Panc1 (cell line): ENCODE measurements around the gene OST4. TPM values are rescaled to one million over a fixed set of nuclear protein-coding genes. Genes with fewer than 3 reads are reported as not detected.

Experiments
- ATAC-seq: fragments of 200-7000 bp; cut with Tn5 transposase; 2 replicates; pipeline ENCODE4 v1.9.1; 2020; ENCODE audit warnings: mild to moderate bottlenecking, moderate library complexity
- BruUV-seq: library from RNA; stranded (reverse); fragments of 400-500 nt; replicated peaks from 2 replicates; lab custom pipeline; 2021; lab: Mats Ljungman, UMichigan
- CTCF ChIA-PET: fragments of 300-600 bp; sonication (Branson Sonifier 250); formaldehyde crosslinking; loops from one replicate; lab custom pipeline; 2022; ENCODE audit warnings: antibody characterized with exemption; lab: Charles Lee
- POLR2A ChIA-PET: fragments of 300-600 bp; sonication (Branson Sonifier 250); formaldehyde crosslinking; loops from one replicate; lab custom pipeline; 2022; ENCODE audit warnings: antibody characterized with exemption; lab: Charles Lee
- DNase-seq: peaks from one replicate; pipeline ENCODE4 v3.0.0-alpha.2; 2010; ENCODE audit warnings: low read depth, low spot score
- H3K27ac ChIP-seq: 2 replicates; pipeline ENCODE4 v1.5.1; 2011; ENCODE audit warnings: mild to moderate bottlenecking, low read length, inconsistent platforms
- H3K27me3 ChIP-seq: fragments of 200-500 bp; sonication (Bioruptor generic); 2 replicates; pipeline ENCODE4 v1.6.0; 2014; ENCODE audit warnings: low read length, inconsistent platforms; ENCODE audit not compliant: control insufficient read depth, insufficient read depth
- H3K36me3 ChIP-seq: fragments of 200-500 bp; sonication (Bioruptor generic); 2 replicates; pipeline ENCODE4 v1.5.1; 2014; ENCODE audit warnings: inconsistent platforms, mild to moderate bottlenecking, low read length, moderate library complexity; ENCODE audit not compliant: control insufficient read depth, insufficient read depth
- H3K4me1 ChIP-seq: 2 replicates; pipeline ENCODE4 v1.5.1; 2011; ENCODE audit warnings: inconsistent platforms, mild to moderate bottlenecking, low read length, moderate library complexity; ENCODE audit not compliant: control insufficient read depth, insufficient read depth
- H3K4me3 ChIP-seq, 2 experiments: 2 replicates each; pipeline ENCODE4 v1.5.1; 2011 to 2012; ENCODE audit warnings: low read depth in 2 of 2, low read length in 2 of 2, mild to moderate bottlenecking in 2 of 2, inconsistent platforms in 1 of 2, moderate library complexity in 1 of 2
- H3K9me3 ChIP-seq: fragments of 200-500 bp; sonication (Bioruptor generic); 2 replicates; pipeline ENCODE4 v1.5.1; 2014; ENCODE audit warnings: low read depth, mild to moderate bottlenecking, inconsistent platforms, low read length, moderate library complexity; ENCODE audit not compliant: control insufficient read depth, insufficient read depth
- POLR2AphosphoS5 ChIP-seq: IDR thresholded peaks from 2 replicates; pipeline ENCODE4 v1.6.1; 2012; ENCODE audit warnings: mild to moderate bottlenecking, low read depth, low read length, moderate library complexity
- SIN3A ChIP-seq: IDR thresholded peaks from 2 replicates; pipeline ENCODE4 v1.6.1; 2012; ENCODE audit warnings: low read depth, mild to moderate bottlenecking, low read length, moderate library complexity, borderline replicate concordance; ENCODE audit not compliant: insufficient read depth
- TCF7L2 ChIP-seq: IDR thresholded peaks from 2 replicates; pipeline ENCODE4 v1.6.1; 2011; ENCODE audit warnings: mild to moderate bottlenecking, low read depth, low read length, inconsistent platforms
- in situ Hi-C: cut with HindIII; loops from 2 replicates; pipeline ENCODE4 v1.10.0; 2016; ENCODE audit warnings: low sequenced_read_pairs, low pct_unique_long_range_greater_than_20kb
- intact Hi-C: fragments of 100-400 bp; cut with micrococcal nuclease; formaldehyde crosslinking; loops from one replicate; pipeline ENCODE4 v1.10.0; 2022; ENCODE audit not compliant: unreplicated experiment
- total RNA-seq: library from RNA; stranded (reverse); gene quantifications from one replicate; pipeline ENCODE4 v1.2.1, GENCODE V29; 2021; ENCODE audit not compliant: unreplicated experiment
- TF ChIP-seq, protein P1 (sequence below), 2 experiments: IDR thresholded peaks; 2 replicates each; pipeline ENCODE4 v1.6.1; 2011 to 2012; ENCODE audit warnings: low read depth in 2 of 2, control low read depth in 1 of 2, low read length in 1 of 2, mild to moderate bottlenecking in 1 of 2, moderate library complexity in 1 of 2; ENCODE audit not compliant: insufficient read depth in 1 of 2
- TF ChIP-seq, protein P2 (sequence below): fragments of 450-650 bp; IDR thresholded peaks from 2 replicates; pipeline ENCODE4 v1.5.1; 2017; ENCODE audit warnings: mild to moderate bottlenecking

The OST4 gene
- total RNA-seq, 1 experiment from 2014 or later = 219 TPM

DNA sequence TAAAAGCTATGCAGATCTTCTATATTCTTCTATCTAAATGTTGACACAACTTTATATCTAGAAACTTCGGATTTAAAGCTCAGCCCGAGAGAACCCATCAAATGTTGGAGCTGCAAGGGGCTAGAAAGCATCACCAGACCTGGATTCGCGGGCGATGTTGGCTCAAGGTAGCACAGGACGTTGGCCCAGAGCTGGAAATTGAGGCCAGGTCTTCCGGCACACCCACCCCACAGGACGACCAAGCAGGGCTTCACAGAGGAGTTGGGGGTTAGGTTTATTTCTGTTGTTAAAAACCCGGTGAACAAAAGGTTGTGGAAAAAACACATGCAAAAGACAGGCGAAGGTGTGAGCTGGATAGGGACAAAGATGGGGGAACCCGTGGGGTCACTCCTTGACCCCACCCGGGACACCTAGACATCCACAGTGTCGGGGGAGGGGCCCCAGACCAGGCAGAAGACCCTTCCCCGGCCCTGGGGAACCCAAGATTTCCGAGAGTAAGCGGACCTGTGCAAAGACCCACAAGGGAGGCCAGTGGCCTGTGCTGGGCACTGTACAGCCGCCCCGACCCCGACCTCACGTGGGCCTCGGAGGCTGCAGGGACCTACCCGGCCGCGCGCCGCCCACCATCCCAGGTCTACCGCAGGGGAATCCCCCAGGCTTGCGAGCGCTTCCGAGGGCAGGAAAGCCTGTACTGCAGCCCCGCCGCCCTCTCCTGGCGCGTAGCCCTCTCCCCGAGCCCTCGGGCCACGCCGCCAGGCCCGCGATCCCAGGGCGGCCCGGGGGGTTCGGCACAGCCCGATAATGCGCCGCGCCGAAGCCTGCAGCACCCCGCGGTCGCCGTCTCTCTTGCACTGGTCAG is 21.8 kb downstream of the OST4 start:
- TF ChIP-seq POLR2AphosphoS5 = no peak
- TF ChIP-seq, protein P1, sequence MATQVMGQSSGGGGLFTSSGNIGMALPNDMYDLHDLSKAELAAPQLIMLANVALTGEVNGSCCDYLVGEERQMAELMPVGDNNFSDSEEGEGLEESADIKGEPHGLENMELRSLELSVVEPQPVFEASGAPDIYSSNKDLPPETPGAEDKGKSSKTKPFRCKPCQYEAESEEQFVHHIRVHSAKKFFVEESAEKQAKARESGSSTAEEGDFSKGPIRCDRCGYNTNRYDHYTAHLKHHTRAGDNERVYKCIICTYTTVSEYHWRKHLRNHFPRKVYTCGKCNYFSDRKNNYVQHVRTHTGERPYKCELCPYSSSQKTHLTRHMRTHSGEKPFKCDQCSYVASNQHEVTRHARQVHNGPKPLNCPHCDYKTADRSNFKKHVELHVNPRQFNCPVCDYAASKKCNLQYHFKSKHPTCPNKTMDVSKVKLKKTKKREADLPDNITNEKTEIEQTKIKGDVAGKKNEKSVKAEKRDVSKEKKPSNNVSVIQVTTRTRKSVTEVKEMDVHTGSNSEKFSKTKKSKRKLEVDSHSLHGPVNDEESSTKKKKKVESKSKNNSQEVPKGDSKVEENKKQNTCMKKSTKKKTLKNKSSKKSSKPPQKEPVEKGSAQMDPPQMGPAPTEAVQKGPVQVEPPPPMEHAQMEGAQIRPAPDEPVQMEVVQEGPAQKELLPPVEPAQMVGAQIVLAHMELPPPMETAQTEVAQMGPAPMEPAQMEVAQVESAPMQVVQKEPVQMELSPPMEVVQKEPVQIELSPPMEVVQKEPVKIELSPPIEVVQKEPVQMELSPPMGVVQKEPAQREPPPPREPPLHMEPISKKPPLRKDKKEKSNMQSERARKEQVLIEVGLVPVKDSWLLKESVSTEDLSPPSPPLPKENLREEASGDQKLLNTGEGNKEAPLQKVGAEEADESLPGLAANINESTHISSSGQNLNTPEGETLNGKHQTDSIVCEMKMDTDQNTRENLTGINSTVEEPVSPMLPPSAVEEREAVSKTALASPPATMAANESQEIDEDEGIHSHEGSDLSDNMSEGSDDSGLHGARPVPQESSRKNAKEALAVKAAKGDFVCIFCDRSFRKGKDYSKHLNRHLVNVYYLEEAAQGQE (IDR thresholded peaks at IDR 0.05; ENCODE audit: insufficient read depth in 1 of 2, low read depth in 2 of 2, low read length in 1 of 2) = no peak
- no peak for TF ChIP-seq SIN3A
- TF ChIP-seq, protein P2, sequence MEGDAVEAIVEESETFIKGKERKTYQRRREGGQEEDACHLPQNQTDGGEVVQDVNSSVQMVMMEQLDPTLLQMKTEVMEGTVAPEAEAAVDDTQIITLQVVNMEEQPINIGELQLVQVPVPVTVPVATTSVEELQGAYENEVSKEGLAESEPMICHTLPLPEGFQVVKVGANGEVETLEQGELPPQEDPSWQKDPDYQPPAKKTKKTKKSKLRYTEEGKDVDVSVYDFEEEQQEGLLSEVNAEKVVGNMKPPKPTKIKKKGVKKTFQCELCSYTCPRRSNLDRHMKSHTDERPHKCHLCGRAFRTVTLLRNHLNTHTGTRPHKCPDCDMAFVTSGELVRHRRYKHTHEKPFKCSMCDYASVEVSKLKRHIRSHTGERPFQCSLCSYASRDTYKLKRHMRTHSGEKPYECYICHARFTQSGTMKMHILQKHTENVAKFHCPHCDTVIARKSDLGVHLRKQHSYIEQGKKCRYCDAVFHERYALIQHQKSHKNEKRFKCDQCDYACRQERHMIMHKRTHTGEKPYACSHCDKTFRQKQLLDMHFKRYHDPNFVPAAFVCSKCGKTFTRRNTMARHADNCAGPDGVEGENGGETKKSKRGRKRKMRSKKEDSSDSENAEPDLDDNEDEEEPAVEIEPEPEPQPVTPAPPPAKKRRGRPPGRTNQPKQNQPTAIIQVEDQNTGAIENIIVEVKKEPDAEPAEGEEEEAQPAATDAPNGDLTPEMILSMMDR = no peak
- TF ChIP-seq TCF7L2 = no peak

DNA sequence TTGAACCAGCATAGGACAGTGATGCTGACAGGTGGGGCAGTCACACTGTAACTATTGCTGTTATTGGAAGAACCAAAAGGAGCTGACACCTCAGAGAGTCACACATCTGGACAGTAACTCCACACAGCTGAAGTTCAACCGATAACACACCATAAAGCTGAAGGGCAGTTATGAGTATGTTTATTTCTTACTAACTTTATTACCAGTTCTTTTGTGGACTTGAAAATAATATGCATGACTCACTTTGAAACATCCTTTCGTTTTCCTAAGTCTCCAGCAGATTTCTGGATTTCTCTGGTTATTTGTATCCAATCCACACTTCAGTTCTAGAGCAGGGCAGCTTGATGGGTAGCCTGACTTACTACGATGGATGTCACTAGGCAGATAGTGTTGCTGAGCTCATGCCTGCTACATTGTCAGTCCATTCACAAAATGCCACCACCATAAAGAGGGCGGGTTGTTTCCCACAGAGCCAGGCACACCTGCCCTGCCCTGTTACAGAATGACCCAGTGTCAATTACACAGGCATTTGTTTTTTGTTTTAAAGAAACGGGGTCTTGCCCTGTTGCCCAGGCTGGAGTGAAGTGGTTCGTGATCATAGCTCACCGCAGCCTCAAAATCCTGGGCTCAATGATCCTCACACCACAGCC is 28.3 kb downstream of the OST4 start:
- Histone ChIP-seq H3K36me3 (peaks cover 3% of the 10 kb centered on the region), H3K27ac (no peak overlapping the region), H3K9me3 (no peaks in the 10 kb centered on the region), H3K27me3 (no peaks in the 10 kb centered on the region), H3K4me3 (no peak overlapping the region), H3K4me1 (no peaks in the 10 kb centered on the region)
- intact Hi-C loops = no loop called here
- ChIA-PET POLR2A (no interaction called here), CTCF (interaction anchor here (0.6 kb wide), 1 partner anchor 197 kb away, joined by 3 read pairs; no protein-coding TSS in a partner anchor)
- no TSS peak for BruUV-seq
- ATAC-seq (no peak), DNase-seq (no peak)
- in situ Hi-C loops = no loop called here
- no peak for TF ChIP-seq TCF7L2
- TF ChIP-seq, protein P1 (IDR thresholded peaks at IDR 0.05; ENCODE audit: insufficient read depth in 1 of 2, low read depth in 2 of 2, low read length in 1 of 2) = no peak
- TF ChIP-seq, protein P2 = no peak
- no peak for TF ChIP-seq SIN3A
- TF ChIP-seq POLR2AphosphoS5 = no peak

More for the DNA sequence above, 21.8 kb downstream of the OST4 start:
- Histone ChIP-seq H3K4me3 (peak overlapping the region; percentile 80 to 95), H3K27ac (peak overlapping the region; percentile 82), H3K27me3 (no peaks in the 10 kb centered on the region), H3K9me3 (no peaks in the 10 kb centered on the region), H3K36me3 (peaks cover 3% of the 10 kb centered on the region), H3K4me1 (peaks cover 6% of the 10 kb centered on the region)
- POLR2A ChIA-PET = interaction anchor here (0.6 to 1.5 kb wide), 2 partner anchors 22 to 61 kb away, joined by 3 to 6 read pairs; partner anchors contain the start of gene OST4
- CTCF ChIA-PET = interaction anchor here (0.8 to 1.3 kb wide), 2 partner anchors 88 to 142 kb away, joined by 3 to 5 read pairs; no protein-coding TSS in a partner anchor
- DNase-seq = no peak
- BruUV-seq = no TSS peak
- in situ Hi-C loops (no loop called here), intact Hi-C loops (no loop called here)
- peak; percentile 19 for ATAC-seq
